ENCODE results near the gene ANP32E. TPM values are rescaled to one million over a fixed set of nuclear protein-coding genes. Genes with fewer than 3 reads are reported as not detected.

The ANP32E gene
- total and polyA plus RNA-seq, 2 of the 13 experiments (the other 11 are each of a cell fraction or from before 2014, with no cell fraction given), result 10.3 to 53.0 TPM

DNA sequence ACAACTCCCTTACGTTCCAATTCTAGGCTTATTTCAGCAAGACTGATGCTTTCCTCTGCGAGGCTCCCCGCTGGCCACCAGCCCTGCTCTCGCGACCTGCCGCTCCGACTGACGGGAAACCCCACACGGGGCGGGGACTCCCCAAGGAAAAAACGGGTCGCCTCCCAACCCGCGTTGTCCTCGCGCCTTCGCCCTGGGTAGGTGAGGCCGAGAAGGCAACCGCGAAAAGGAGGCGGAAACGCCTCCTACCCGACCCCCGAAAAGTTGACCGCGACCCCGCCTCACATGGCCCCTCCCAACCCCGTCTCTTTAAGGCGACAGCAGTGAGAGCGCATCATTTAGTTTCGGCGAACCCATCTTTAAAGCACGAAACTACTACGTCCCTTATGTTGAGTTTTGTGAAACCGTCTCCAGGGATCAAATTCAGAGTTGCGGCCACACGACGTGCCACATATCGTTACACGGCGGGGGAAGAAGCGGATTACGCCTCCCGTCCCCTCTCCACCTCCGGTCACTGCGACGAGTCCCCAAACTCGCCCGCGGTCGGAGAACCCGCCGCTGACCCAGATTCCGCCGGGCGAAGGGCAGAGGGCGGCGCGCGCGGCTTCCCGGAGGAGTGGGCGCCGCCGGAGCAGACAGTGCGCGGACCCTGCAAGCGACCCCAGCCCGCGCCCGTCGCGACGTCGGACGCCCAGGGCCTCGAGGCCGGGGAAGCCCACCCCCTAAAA lies 1.2 kb downstream of the ANP32E start (continued):
- TF ChIP-seq ZNF790 (CRISPR knock-in tag; IDR thresholded peaks at IDR 0.05; ENCODE audit: borderline replicate concordance), result no peak; the same call in 1 of the 2 replicates
- TF ChIP-seq, protein P1, sequence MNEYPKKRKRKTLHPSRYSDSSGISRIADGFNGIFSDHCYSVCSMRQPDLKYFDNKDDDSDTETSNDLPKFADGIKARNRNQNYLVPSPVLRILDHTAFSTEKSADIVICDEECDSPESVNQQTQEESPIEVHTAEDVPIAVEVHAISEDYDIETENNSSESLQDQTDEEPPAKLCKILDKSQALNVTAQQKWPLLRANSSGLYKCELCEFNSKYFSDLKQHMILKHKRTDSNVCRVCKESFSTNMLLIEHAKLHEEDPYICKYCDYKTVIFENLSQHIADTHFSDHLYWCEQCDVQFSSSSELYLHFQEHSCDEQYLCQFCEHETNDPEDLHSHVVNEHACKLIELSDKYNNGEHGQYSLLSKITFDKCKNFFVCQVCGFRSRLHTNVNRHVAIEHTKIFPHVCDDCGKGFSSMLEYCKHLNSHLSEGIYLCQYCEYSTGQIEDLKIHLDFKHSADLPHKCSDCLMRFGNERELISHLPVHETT (CRISPR knock-in tag; conservative IDR thresholded peaks at IDR 0.05), result no peak
- no peak for TF ChIP-seq HINFP (CRISPR knock-in tag; IDR thresholded peaks at IDR 0.05; ENCODE audit: low read depth)
- no peak for TF ChIP-seq RFX3 (CRISPR knock-in tag; IDR thresholded peaks at IDR 0.05)
- TF ChIP-seq, protein P2, sequence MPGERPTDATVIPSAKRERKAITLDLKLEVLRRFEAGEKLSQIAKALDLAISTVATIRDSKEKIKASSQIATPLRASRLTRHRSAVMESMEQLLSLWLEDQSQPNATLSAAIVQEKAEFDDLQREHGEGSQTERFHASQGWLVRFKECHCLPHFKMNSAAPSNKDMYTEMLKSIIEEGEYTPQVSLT (CRISPR knock-in tag; IDR thresholded peaks at IDR 0.05; ENCODE audit: borderline replicate concordance, low read depth), result no peak
- TF ChIP-seq ZNF484 (CRISPR knock-in tag; IDR thresholded peaks at IDR 0.05; ENCODE audit: borderline replicate concordance, low read depth), result no peak
- no peak for TF ChIP-seq ZNF563 (CRISPR knock-in tag; IDR thresholded peaks at IDR 0.05)
- TF ChIP-seq, protein P3, sequence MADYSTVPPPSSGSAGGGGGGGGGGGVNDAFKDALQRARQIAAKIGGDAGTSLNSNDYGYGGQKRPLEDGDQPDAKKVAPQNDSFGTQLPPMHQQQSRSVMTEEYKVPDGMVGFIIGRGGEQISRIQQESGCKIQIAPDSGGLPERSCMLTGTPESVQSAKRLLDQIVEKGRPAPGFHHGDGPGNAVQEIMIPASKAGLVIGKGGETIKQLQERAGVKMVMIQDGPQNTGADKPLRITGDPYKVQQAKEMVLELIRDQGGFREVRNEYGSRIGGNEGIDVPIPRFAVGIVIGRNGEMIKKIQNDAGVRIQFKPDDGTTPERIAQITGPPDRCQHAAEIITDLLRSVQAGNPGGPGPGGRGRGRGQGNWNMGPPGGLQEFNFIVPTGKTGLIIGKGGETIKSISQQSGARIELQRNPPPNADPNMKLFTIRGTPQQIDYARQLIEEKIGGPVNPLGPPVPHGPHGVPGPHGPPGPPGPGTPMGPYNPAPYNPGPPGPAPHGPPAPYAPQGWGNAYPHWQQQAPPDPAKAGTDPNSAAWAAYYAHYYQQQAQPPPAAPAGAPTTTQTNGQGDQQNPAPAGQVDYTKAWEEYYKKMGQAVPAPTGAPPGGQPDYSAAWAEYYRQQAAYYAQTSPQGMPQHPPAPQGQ (CRISPR knock-in tag; IDR thresholded peaks at IDR 0.05; ENCODE audit: borderline replicate concordance), result no peak
- TF ChIP-seq ZNF879 (CRISPR knock-in tag; IDR thresholded peaks at IDR 0.05), result no peak
- TF ChIP-seq NFATC3 (CRISPR knock-in tag; IDR thresholded peaks at IDR 0.05), result no peak
- TF ChIP-seq ATAD3A (CRISPR knock-in tag; IDR thresholded peaks at IDR 0.05), result no peak
- TF ChIP-seq SMAD1 (CRISPR knock-in tag; IDR thresholded peaks at IDR 0.05; ENCODE audit: borderline replicate concordance, low read depth), result no peak
- TF ChIP-seq ZBTB25 (CRISPR knock-in tag; IDR thresholded peaks at IDR 0.05), result 0 out of 2 replicates have a peak, but pooled peaks have one; percentile 13
- TF ChIP-seq YY1 (IDR thresholded peaks at IDR 0.05; ENCODE audit: insufficient read depth, insufficient replicate concordance, low read depth, low read length), result peak; percentile 13
- TF ChIP-seq, protein P4, sequence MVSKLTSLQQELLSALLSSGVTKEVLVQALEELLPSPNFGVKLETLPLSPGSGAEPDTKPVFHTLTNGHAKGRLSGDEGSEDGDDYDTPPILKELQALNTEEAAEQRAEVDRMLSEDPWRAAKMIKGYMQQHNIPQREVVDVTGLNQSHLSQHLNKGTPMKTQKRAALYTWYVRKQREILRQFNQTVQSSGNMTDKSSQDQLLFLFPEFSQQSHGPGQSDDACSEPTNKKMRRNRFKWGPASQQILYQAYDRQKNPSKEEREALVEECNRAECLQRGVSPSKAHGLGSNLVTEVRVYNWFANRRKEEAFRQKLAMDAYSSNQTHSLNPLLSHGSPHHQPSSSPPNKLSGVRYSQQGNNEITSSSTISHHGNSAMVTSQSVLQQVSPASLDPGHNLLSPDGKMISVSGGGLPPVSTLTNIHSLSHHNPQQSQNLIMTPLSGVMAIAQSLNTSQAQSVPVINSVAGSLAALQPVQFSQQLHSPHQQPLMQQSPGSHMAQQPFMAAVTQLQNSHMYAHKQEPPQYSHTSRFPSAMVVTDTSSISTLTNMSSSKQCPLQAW (CRISPR knock-in tag; IDR thresholded peaks at IDR 0.05), result peak; percentile 50; the same call in 1 of the 2 replicates
- no peak for TF ChIP-seq RBM39 (IDR thresholded peaks at IDR 0.05; ENCODE audit: low read depth, low read length, poor library complexity, severe bottlenecking)
- peak; percentile 47; the same call in 1 of the 2 replicates for TF ChIP-seq TFE3 (CRISPR knock-in tag; IDR thresholded peaks at IDR 0.05)
- no peak for TF ChIP-seq ZNF430 (CRISPR knock-in tag; IDR thresholded peaks at IDR 0.05)
